UCSD-AML1 (cell line): Measurements from ENCODE around the gene NUDT1.
"Not testable (repeated sequence)": the region's sequence is repeated elsewhere in the genome, so short reads cannot be mapped to it uniquely, and the experiment has no call there.

ENCODE experiments used
- DNase-seq: peaks from one replicate; lab custom pipeline; 2025; ENCODE audit not compliant: unreplicated experiment; lab: John Stamatoyannopoulos, UW

NUDT1 gene

GRCh38 chr7:2264158-2264557 lies 22.1 kb downstream of the NUDT1 start:
- no peak for DNase-seq

DNA sequence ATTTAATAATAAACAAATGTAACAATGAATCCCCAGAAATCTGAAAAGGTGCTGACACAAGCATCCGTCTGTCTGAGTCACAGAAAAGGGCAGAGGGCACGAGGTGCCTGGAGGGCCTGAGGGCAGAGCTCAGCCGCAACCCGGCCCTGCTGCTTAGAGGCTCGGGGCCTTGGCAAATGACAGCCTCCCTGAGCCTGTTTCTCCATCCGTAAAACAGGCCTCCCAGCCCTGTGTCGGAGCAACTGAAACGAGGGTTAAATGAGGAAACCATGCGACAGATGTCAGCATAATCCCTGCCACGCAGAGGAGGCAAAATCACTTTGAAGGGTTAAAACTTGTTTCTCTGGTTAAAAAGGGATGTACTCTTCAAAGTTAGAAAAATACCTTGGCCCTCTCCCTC lies 24.9 kb downstream of the NUDT1 start:
- no peak for DNase-seq

DNA sequence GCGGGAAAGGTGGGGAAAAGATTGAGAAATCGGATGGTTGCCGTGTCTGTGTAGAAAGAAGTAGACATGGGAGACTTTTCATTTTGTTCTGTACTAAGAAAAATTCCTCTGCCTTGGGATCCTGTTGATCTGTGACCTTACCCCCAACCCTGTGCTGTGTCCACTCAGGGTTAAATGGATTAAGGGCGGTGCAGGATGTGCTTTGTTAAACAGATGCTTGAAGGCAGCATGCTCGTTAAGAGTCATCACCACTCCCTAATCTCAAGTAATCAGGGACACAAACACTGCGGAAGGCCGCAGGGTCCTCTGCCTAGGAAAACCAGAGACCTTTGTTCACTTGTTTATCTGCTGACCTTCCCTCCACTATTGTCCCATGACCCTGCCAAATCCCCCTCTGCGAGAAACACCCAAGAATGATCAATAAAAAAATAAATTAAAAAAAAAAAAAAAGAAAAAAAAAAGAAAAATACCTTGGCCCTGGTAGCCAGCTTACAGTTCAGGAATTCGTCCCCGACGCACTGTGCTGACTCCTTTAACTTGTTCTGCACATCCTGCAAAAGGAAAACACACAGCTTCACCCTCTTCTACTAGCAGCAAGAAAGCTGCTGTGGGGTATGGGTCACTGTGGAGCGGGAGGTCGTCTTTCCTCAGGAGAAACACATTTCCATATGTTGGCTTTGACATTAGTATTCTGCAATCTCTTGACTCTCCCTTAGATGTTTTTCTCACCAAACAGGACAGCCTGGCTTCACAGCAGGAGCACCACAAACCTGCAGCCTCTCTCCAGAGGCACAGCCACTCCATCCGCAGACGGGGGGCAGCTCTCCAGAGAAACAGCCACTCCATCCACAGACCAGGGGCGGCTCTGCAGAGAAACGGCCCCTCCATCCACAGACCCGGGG lies 27.3 kb downstream of the NUDT1 start:
- DNase-seq, result not testable (repeated sequence)

DNA sequence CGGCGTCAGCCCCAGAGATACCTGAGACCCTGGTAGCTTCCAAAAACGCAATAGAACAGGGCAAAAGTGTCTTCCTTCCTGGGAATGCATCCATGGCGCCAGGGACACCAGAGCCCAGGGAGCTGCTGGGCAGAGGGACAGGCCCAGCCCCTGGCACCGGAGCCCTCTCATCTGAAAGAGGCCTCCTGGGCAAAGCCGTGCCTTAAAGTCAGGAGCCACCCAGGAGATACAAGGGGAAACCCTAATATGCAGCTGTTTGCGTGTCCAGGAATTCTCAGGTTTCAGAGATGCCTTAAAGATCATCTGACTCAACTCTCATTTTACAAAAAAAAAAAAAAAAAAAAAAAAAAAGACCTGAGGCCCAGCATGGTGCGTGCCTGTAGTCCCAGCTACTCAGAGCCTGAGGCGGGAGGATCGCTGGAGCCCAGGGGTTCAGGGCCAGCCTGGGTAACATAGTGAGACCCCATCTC lies 28.0 kb downstream of the NUDT1 start:
- DNase-seq, result no peak

GRCh38 chr7:2270495-2270894 lies 28.5 kb downstream of the NUDT1 start:
- DNase-seq, result no peak

- no peak for DNase-seq
Observed at GRCh38 chr7:2271273-2272026, 29.4 kb downstream of the NUDT1 start.

DNA sequence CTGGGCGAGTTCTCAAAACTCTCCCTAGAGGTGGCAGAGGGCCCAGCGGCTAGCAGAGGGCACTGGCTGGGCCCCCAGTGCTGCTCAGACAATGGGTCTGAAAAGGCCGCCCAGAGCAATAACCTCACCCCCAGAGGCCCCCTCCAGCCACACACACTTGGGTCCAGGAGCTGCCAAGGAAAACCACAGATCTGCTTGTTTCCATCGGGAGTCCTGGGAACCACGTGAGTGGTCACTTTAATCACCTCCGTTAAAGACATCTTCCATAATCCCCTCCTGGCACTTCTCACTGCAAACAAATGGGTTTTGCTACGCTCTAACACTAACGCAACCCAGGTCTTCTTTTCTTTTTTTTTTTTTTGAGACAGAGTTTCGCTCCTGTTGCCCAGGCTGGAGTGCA lies 30.0 kb downstream of the NUDT1 start:
- no peak for DNase-seq

DNA sequence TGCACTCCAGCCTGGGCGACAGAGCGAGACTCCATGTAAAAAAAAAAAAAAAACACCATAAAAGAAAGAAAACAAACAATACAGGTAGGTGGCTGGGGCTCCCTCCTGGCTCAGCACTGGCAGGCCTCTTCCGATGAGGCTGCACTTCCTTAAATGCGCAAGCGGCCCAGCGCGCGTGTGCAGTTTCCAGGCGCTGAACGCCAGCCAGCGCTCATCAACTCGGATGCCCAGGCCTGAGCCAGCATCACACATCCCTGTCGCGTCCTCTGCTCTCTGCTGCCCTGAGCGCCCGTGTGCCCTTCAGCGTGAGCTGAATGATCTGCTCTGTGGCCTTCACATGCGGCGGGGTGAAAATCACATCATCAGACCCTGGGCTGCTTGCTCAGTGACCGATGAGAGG lies 31.8 kb downstream of the NUDT1 start:
- DNase-seq, result no peak

DNA sequence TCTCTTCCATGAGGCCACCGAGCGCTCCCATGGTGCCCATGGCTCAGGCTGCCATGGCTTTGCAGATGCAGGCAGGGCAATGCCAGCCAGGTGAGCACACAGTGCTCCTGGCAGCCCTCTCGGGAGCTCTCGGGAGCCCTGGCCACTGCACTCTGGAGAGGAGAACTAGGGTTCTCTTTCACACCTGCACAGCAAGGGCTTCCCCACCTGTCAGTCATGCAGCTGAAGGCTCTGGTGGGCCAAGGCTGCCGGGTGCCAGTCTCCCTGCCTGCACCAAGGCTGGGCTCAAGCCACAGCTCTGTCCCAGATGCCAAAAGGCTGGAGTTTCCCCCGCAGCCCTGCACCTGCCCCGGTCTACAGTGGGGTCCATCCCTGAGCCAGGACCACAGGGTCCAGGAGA lies 32.6 kb downstream of the NUDT1 start:
- no peak for DNase-seq

- DNase-seq, result no peak
Observed at GRCh38 chr7:2275101-2275500, 33.1 kb downstream of the NUDT1 start.

- DNase-seq, result no peak
Observed at GRCh38 chr7:2276107-2276506, 34.1 kb downstream of the NUDT1 start.

- DNase-seq, result no peak
Observed at GRCh38 chr7:2278026-2278425, 36.0 kb downstream of the NUDT1 start.

GRCh38 chr7:2279896-2280295 lies 37.9 kb downstream of the NUDT1 start:
- DNase-seq, result no peak

GRCh38 chr7:2280424-2280823 lies 38.4 kb downstream of the NUDT1 start:
- DNase-seq, result no peak

- no peak for DNase-seq
Observed at GRCh38 chr7:2281541-2281940, 39.5 kb downstream of the NUDT1 start.

GRCh38 chr7:2282185-2282751 lies 40.2 kb downstream of the NUDT1 start:
- no peak for DNase-seq

DNA sequence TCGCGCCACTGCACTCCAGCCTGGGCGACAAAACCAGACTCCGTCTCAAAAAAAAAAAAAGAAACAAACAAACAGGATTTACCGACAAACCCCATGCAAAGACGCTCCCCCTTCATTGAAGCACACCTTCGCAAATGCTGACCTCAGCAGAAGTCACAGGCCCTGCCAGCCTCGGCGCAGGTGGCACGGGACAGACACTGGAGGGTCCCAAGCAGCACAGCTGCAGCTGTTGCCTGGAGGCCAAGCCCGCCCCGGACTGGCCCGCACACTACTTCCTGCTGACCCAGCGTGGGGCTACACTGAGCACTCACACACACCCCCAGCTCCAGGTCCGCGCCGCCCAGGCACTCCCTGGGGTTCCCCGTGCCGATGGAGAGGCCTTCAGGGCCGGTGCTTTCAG lies 41.0 kb downstream of the NUDT1 start:
- DNase-seq, result no peak

DNA sequence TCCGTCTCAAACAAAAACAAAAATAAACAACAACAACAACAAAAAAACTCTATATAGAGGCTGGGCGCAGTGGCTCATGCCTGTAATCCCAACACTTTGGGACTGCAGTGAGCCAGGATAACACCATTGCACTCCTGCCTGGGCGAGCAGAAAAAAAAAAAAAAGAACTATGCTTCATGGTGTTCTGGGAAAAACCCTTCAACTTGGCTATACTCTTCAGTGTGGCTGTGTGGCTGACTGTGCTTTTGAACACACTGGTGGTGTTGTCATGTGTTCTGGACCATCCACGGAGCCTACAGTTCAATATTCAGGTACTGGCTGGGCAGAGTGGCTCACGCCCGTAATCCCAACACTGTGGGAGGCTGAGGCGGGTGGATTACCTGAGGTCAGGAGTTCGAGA lies 45.7 kb downstream of the NUDT1 start:
- DNase-seq, result no peak

DNA sequence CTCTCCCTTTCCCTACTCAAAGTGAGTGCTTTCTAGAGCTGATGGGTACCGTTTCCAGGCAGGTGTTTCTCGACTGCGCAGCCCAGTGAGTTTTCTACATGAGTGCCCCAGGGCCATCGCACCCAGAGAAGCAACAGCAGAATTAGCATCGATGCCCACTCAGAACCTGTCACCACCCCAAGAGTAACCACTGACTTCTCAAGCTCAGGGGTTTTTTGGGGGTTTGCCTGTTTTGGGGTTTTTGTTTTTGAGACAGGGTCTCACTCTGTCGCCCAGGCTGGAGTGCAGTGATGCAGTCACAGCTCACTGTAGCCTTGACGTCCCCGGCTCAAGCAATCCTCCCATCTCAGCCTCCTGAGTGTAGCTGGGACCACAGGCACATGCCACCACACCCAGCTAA lies 46.5 kb downstream of the NUDT1 start:
- DNase-seq, result no peak

- no peak for DNase-seq
Observed at GRCh38 chr7:2289111-2289586, 47.1 kb downstream of the NUDT1 start.

- DNase-seq, result no peak
Observed at GRCh38 chr7:2289621-2290020, 47.6 kb downstream of the NUDT1 start.

DNA sequence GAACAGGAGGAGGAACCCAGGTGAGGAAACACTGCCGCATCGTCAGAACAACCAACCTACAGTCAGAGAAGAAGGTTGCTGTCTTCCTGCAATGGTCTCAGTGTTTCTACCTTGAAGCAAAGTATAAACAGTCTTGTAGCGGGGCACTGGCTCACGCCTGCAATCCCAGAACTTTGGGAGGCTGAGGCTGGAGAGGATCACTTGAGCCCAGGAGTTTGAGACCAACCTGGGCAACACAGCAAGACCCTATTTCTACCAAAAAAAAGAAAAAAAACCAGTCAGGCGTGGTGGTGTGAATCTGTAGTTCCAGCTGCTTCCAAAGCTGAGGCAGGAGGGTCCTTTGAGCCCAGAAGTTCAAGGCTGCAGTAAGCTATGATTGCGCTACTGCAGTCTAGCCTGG lies 48.9 kb downstream of the NUDT1 start:
- no peak for DNase-seq
